Measurements from ENCODE around the gene RARA.

The RARA gene

DNA sequence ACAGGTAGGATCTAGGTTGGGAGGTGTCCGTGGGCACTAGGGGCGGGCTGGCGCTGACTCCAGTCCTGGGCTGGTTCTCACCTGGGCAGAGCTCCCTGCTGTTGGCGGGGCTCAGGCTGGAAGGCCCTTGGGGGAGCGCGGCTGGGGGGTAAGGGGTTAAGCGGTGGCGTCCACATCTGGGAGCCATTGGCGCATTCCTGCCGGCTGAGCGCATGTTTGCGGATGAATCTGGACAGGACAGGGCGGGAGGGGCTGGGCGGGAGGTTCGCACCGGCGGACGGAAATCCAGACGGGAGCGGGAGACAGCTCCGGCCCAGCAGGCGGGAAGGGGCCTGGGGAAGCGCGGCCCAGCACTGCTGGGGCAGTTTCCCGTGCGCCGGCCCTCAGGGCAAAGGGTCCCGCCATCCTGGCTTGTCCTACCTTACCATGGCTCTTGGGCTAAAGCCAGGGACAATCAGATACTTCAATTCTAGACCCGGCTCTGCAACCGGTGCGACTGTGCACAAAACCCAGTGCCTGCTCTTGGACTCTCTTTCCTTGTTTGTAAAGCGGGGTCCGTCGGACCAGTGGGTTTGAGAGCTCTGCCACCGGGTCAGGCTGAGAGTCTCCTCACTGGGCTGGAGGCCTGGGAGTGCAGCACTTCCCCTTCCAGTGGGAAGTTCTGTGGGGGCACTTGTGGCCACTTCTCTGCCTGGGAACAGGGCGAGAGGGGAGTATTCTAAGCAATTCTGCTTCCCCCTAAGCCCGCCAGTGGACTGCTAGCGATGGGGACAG, 7.8 kb downstream of the RARA start:
- no peak for DNase-seq

DNA sequence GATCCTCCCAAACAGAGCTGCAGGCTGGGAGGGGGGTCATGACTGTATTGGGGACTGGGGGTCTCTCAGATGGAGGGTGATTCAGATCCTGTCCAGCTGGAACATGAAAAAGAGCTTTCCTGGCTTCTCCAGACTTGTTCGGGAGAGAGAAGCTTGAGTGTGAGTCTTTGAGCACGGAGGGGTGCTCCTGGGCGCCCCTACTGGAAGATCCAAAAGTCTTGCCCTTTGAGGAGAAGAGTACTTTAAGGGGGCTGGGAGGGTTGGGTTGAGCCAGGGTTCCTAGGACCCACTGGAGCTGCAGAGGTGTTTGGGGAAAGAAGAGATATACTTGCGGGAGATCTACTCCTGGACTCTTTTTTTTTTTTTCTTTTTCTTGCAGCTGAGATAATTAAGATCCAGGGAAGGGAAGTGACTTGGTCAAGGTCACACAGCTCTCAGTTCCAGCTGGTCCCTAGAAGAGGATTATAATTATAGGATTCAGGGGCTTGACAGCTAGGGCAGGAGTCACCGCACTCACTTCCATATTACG, 8.4 kb downstream of the RARA start:
- peak; percentile 65 for DNase-seq

DNA sequence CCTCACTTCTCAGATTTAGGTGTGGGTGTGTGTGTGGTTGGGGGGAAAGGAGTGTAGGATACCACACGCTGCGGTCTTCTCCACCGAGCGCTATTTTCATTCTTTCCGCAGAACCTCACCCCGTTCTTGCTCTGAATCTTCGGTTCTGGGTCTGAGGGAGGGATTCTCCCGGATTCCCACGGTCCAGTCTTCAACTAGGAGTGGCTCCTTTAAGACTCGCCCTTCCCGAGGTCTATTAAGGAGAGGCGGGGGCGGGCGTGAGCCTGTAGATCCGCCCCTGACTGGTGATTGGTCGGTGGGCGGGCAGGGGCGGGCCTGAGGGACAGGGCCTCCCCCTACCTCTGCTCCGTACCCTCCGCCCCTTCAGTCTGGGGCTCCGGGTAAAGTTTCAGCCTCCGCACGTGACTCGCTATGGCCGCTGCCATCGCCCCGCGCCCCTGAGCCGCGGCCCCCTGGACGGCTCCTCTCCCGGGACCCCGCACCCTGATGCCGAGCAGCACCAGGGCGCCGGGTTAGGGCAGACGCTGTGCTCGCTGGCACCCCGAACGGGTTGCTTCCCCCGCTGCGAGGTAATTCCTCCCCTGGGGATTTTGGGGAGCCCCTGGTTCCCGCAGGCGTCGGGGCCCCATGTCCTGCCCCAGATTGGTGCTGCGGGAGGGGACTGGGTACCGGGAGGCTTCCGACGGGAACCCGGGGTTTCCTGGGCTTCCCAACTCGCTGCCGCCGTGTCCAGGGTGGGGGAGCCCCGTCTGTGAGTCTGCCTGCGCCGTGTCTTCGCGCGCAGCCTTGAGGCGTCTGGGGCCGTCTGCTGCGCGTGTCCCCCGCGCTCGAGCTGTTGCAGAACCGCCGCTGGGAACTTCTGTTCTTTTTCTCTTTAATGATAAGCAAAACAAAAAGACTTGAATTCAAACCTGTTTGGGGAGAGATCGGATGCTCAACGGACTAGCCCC, 9.2 kb downstream of the RARA start:
- peak; percentile 94 for DNase-seq

DNA sequence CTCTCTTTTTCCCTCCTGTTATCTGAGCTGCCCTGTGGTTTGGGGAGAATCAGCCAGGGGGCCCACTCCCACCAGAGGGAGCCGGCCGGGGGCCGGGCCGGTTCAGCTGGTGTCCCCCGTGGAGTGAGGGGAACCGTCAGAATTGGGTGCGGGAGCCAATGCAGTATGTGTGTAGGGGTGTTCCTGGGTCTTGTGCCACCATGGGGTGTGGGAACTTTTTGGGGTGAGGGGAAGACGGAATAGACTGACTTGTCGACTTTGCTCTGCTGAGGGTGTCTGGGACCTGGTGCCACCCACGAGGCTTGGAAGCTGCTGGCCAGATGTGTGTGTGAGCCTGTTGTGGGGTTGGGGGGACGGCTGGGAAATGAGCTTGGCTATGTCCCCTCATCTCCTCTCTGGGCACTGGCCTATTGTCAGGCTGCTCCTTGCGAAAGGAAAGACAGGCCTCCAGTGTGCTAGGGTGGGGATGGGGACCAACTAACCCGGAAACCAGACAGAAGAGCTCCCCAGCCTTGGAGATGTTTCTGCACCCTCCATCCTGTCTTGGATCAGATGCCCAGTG, 9.9 kb downstream of the RARA start:
- peak; percentile 46 for DNase-seq

DNA sequence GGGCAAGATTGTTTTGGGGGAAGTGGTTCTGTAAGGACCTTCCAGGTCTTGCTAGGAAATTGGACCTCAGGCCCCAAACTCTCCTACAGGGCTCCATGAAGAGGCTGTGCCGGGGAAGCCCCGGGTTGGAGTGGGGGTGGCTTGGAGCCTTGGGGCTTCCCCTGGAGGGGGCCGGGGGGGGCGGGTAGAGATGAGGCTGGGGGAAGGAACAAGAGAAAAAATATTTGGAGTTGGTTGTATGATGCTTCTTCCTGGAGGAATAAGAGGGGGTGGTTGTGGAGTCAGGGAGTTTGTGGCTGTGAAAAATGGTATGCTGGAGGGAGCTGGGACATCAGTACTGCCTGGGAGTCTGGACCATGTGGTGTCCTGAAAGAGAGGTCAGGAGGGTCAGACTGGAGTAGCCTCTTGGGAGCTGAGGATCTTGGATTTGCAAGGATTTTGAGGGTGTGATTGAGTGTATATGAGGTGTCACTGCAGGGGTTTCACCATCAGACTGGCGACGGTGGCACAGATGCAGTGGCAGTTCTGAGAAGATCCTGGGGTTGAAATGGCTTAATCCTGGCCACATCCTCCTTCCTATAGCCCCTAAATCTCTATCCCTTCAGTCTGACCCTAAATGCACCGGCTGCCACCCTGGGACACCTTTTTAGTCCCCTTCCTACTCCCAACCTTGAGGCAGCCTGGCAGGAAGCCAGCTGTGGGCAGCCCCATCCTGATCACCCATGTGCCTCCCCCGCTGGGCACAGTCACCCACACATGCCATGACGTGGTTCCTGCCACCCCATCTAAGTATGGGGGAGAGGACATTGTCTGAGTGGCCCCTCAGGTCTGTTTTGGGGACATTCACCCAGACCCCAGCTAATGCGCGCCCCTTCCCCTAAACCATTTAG, 10.9 kb downstream of the RARA start:
- DNase-seq, result peak; percentile 89

DNA sequence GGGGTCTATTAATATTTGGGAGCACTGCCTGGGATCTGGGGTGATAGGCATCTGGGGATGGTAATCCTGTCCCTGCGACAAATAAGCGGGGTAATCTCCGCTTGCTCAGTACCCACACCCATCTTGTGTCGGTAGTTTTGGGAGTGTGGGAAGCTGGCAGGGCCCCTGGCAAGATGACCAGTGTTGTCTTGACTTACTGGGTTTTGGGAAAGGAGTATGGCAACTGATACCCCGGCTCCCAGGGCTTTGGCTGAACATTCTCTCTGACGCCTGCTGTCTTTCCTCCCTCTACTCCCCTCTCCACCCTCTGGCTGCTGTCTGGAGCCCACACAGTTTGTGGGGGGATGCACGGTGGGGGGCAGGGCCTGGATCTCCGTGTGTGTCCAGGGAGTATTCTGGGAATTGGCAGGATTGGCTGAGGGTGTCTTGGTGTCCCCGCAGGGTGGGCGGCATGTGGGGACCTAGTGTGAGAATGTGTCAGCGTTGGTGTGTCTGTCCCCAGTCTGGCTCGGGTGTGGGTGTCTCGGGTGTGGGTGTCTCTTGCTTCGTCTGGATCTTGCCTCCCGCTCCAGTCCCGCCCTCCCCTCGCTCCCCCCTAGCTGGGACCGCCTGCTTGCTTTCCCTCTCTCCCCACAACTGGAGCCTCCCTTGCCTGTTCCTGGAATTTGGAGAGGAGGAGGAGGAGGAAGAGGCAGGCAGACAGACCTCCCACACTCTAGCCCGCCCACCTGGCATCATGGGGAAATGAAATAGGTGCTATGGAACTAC, 12.0 kb downstream of the RARA start:
- DNase-seq, result peak; percentile 78

DNA sequence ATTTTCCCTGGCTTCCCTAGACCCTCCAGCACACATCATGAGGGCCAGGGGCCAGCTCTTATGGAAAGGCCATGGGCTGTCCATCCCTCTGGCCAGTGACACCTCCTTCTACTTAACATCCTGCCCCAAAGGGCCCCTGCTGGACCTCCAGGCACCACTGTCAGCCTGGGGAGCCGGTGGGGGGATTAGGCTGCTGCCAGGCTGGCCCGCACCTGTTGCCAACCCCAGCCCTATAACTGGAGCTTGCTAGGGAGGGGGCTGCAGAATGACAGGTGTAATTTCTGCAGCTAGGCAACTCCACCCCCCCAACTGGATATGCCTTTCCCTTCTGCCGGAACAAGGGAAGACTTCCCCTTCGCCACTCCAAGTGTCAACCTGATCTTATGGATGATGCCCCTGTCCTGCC, 12.5 kb downstream of the RARA start:
- DNase-seq, result peak; percentile 46

DNA sequence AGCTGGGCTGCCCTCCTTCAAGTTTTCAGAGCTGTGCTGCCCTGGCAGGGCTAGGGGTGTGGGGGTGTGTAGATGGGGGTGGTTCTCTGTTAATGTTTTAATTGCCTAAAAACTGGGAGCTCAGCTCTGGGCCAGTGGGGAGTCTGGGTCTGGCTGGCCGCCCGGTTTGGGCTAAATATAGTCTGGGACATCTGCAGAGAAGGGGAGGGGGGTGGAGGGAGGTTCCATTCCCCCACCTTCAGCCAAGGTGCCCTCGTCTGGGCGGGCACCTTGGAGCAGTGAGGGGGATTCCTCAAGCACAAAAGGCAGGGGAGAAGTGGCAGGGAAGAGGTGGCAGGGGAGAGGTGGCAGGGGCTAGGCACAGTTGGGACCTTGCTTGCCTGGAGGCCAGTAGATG, 13.0 kb downstream of the RARA start:
- DNase-seq, result no peak

DNA sequence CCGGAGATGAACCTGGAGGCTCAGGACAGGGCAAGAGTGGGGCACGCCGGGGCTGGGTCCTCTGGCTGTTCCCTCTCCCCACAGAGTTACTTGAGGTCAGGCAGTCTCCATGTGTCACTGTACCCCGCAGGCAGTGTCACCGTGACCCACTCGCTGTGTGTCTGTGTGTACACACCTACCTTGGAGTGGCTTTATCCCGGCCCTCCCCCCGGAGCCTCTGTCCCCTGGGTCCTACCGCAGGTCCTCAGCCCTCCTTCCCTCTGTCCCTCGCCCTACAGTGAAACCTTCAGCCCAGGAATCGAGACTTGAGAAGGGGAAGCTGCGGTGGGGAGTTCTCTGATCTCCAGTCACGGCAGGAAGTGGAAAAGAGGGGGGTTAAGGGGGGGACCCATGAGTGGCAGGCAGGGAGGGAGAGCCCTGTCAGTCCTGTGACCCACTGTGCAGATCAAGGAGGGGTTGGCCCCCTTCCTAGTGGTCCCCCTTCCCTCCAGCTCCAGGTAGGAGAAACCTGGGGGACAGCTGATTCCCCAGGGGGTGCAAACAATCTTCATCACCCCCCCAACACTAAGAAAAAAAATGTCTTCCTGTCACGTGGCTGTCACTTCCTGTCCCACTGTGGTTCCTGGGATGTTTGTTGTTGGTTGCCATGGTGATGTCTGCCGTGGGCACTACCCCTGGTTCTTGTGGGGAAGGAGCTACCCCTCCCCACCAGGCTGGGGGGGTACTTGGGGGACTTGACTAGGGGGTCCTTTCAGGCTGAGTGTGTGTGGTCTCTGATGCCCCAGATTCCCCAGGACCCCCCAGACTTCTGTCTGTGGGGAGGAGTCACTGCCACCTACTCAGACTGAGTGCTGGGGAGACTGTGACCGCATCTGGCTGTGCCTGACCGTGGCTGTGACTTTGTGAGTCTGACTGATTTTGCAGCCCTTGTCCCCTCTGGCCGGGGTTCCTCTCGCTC, 13.7 kb downstream of the RARA start:
- DNase-seq, result peak; percentile 97

DNA sequence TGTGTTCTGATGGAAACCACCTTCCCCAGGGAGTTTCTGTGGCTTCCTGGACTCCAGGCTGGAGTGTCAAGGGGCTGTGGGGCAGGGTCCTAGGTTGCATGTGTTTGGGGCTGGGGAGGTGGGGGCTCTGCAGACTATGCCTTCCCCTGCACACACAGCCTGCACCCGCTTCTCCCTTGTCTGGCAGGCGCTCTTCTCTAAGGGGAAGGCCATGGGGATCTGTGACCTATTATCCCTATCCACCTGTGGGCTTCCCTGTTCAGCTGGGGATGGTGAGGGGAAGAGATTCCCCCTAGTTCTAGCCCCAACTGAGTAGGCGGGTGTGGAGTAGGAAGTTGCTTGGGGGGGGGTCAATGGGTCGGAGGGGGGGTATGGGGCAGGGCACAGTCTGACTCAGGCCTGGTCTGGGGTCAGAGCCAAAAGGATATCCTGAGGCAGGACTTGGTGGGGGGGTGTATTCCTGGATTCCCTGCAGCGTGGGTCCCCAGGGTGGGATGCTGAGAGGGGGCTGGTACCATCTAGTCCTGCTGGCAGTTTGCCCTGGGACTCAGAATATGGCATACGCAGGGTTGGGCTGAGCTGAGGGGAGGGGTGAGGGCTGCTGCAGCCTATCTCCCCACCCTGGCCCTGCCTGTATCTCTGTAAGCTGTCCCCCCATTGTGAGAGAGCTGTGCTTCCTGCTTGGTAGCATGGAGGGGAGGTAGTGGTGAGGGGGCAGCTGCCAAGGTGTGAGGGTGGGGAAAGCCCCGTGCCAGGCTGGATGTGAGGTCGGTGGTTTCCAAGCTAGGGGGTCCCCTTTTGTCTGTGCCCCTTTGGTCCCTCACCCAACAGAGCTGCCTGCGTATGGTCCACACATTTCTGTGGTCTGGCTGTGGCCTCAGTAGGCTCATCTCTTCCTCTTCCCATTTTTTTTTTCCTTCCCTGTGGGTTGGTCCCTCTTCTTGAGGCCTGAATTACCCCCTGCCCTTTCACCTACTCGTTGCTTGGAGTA, 14.7 kb downstream of the RARA start:
- DNase-seq, result peak; percentile 93

DNA sequence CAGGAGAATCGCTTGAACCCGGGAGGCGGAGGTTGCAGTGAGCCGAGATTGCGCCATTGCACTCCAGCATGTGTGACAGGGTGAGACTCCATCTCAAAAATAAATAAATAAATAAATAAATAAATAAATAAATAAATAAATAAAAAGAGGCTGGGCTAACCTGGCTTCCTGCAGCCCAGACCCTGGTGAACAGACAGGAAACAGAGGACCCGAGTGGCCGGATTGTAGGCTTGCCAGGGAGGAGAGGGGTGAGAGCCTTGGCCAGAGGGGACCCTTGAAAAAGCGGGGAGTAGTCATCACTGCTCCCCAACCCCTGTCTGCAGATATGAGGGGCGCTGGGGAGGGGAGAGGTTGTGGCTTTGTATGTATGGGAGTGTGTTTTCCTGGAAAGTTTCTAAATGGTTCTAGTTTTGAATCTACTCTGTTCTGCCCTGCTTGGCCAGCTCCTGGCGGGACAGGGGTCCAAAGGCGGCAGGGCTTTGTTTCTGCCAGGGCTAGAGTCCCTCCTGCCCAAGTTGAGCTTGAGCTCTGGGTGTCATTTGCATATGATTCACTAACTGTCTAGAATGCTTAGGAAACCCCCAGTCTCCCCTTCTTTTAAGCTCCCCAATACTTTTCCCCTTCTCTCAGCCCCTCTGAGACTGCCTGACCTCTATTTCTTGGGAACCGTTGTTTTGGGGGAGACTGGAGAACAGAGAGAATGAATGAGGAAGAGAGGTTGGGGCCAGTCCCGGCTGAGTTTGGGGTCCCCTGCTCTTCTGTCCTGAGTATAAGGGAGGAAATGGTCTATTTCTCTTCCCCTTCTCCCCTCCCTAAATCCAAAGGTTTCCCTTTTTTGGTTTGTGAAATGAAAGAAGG, 16.4 kb downstream of the RARA start:
- DNase-seq, result peak; percentile 66

DNA sequence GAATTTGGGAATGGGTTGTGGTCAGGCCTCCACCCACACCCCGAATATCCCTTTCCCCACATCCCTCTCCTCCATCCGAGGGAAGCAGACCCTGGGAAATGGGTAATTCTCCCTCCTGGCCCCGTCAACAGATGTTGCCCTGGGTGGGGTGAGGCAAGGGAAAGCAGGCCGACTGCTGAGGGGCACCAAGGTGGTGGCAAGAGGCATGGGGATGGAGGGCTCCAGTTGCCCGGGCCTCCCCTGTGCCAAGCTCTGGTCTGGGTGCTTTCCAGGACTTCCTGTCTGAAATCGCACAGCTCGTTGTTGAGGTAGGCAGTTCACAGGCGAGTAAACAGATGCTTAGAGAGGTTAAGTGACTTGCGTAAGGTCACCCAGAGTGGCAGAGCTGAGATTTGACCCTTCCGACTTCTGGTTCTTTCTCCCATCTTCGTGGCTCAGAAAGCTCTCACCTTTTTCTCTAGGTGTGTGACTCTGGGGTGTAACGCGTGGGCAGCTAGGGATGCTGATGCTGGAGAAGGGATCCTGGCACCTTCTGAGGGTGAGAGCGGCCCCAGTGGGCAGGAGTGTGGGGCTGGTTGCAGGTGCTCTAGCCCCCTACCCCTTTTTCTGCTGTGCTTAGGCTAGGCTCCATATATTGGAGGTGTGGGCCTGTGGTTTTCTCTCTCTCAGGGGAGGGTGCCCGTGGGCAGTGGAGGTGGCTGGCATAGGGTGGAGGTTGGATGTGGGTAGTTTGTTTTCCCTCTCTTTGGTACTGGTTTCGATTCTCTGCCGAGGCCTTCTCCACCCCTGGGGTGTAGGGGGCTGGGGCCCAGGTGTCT, 17.2 kb downstream of the RARA start:
- peak; percentile 81 for DNase-seq

DNA sequence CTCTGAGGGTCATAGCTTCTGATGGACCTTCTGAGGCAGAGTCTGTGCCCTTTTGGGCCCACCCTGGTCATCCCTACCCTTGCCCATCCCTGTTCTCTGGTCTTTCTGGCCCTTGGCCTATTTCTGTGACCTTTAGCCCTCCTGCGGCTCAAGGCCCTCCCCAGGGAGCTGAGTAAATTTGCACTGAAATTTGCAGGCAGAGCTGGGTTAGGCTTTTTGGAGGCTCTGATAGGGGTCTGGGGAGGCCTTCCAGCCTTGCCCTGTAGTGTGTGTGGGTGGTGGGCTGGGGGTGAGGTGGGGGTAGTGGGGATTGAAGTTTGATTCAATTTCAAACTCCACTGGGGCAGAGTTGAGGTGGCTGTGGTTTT, 17.8 kb downstream of the RARA start:
- no peak for DNase-seq

DNA sequence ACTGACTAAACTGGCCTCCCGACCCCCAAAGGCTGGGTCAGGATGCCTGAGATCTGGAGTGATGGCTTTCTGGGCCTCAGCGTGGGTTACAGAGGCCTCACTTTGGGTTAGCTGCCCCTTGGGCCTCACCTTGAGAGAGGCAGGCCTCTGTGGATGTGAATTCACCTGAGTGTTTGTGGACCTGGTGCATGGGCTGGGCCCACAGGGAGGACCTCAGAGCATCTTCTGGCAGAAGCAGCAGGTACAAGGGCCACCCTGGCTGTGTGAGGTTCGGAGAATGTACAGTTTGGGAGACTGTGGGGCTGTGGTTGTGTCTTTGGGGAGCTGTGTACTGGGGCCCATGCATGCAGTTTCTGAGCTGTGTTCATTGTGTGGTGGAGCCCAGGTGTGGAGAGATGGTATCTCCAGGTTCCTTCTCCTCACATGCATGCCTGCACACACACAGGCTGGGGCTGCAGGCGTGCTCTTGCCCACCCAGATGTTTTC, 18.3 kb downstream of the RARA start:
- no peak for DNase-seq

DNA sequence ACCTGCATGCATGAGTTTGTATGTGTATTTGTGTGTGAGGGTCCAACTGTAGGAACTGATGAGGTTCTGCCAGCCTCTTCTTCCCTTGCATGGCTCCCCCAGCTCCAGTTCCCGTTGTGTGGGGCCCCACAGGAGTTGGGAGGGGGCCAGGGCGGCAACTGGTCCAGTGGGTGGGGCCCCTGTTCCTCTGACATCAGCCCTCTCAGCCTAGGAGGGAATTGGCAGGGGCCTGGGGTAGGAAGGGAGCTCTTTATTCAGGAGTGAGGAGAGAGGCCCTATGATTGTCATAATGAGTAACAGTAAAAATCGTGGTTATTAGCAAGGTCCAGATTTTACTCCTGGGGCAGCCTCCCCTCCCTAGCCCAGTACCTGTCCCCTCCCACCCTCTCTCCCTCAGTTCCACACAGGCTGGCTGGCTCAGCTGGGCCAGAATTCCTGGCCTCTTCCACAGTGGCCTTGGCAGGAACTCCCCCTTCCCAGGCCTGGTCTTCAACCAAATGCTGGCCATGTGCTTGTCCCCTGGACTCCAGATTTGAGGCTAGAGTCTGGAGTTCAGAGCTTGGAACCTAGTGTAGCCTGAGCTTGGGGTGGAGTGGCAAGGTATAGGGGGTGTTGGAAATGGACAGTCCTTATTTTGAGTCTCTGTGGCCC, 18.9 kb downstream of the RARA start:
- DNase-seq, result no peak

DNA sequence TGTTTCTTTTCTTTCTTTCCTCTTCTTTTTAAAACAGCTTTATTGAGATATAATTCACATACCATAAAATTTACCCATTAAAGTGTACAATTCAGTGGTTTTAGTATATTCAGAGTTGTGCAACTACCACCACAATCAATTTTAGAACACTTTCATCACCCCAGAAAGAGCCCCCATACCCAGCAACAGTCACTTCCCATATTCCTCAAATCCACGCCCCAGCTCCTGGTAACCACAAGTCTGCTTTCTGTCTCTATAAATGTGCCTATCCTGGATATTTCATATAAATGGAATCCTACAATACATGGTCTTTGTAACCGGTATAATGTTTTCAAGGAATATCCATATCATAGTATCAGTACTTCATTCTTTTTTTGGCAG, 19.4 kb downstream of the RARA start:
- no peak for DNase-seq
